Mononuclear cell (primary cell): ENCODE data around the gene AMMECR1. TPM values are rescaled to one million over a fixed set of nuclear protein-coding genes. Genes with fewer than 3 reads are reported as not detected.

Experiments
- H3K27me3 ChIP-seq: 2 replicates; pipeline ENCODE4 v1.6.0; 2011; ENCODE audit warnings: low read length, control low read depth; ENCODE audit not compliant: insufficient read depth
- H3K4me1 ChIP-seq: 2 replicates; pipeline ENCODE4 v1.5.1; 2011; ENCODE audit warnings: mild to moderate bottlenecking, low read length, control low read depth; ENCODE audit not compliant: insufficient read depth
- H3K4me3 ChIP-seq: 2 replicates; pipeline ENCODE4 v1.5.1; 2011; ENCODE audit warnings: mild to moderate bottlenecking, low read length, moderate library complexity
- H3K9me3 ChIP-seq: 2 replicates; pipeline ENCODE4 v1.5.1; 2011; ENCODE audit warnings: low read depth, mild to moderate bottlenecking, control low read depth, low read length
- total RNA-seq: library from RNA; depleted of rRNA; stranded (reverse); fragments of >200 nt; gene quantifications from one replicate; pipeline ENCODE4 v1.2.3, GENCODE V29; 2012

AMMECR1 gene
- total RNA-seq, 1 donor = 14.1 TPM

DNA sequence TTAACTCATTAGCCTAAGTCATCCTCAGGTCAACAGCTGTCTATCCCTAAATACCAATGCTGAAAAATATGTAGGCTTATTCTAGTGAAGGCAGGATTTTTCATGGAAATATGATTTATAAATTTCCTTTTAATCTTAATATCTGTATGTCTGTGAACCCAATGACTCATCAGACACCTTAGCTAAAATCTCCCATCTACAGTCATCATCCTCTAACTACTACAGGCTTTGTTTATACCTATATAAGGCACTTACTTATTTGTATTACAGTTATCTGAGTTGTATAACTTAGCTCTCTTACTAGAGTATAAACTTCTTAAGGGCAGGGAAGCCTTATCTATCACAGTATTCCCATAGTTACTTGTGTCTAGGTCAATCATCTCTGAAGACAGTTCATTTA lies 24.2 kb downstream of the AMMECR1 start:
- Histone ChIP-seq H3K4me3 (no peak overlapping the region), H3K4me1 (no peaks in the 10 kb centered on the region), H3K27me3 (no peaks in the 10 kb centered on the region), H3K9me3 (peaks cover 7% of the 10 kb centered on the region)

DNA sequence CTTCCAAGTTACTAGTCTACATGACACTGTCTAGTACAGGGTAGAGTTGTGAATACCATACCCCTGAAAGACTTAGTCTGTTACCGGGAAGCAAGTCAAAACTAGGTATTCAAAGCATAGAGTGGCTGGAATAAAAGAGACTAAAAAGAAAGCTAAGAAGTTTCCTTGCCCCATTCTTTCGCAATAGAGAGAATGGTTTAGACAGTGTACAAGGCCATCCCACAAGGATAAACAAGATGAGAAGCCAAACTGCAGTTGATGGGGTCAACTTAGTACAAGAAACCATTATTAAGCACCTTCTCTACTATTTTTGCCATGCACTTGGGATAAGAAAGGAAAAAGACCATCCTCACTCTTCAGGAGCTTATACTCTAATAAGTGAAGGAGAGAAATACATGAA lies 30.3 kb downstream of the AMMECR1 start:
- Histone ChIP-seq H3K4me1 (no peaks in the 10 kb centered on the region), H3K9me3 (no peaks in the 10 kb centered on the region), H3K4me3 (no peak overlapping the region), H3K27me3 (no peaks in the 10 kb centered on the region)

DNA sequence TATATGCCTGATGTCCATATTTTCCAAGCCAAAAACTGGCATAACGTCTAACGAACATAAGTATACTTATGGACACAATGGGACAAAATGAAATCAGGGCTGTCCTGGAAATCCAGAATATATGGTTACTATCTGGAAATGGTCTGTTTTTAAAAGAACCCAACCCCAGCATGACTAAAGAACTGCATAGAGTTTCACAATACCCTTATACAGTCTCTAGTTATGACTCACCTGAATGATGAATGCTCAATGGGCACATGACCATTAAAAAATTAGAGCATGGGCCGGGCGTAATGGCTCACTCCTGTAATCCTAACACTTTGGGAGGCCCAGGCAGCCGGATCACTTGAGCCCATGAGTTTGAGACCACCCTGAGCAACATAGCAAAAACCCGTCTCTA lies 31.8 kb downstream of the AMMECR1 start:
- Histone ChIP-seq H3K27me3 (no peaks in the 10 kb centered on the region), H3K4me1 (no peaks in the 10 kb centered on the region), H3K9me3 (no peaks in the 10 kb centered on the region), H3K4me3 (no peak overlapping the region)

DNA sequence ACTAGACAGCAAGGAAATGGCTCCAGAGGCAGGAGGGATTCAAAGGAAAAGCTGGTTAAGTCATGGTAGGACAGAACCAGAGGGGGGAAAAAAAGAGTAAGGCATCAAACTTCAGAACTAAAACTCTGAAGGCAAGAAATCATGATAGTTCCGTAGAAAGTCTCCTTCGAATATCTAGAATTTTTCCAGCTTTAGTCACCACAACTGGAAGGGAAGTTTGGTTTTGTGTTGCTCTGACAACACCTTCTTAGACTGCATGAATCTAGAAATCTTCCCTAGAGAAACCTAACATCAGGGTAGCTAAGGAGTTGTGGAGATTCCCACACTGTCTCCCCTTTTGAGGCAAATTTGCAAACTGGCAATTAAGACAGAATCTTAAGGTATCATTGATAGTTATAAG lies 33.7 kb downstream of the AMMECR1 start:
- Histone ChIP-seq H3K9me3 (no peaks in the 10 kb centered on the region), H3K4me3 (no peak overlapping the region), H3K4me1 (no peaks in the 10 kb centered on the region), H3K27me3 (no peaks in the 10 kb centered on the region)

DNA sequence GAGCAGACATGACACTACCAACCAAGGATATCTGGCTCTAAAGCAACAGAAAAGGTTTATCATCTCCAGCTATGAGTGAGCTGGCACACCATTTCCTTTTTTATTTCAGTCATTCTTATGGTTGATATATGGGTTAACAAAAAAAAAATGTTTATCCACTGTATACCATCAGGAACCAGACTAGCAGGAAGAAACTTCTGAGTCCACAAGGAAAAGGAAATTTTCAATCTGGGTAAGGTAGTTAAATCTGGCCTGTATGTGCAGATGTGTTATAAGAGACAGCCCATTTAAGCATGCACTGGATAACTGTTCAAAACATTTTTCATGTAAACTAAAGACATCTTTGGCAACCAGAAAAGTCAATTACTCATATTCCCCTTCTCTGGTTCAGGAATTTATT lies 35.0 kb downstream of the AMMECR1 start:
- no peaks in the 10 kb centered on the region for H3K27me3 ChIP-seq
- no peak overlapping the region for H3K4me3 ChIP-seq
- no peaks in the 10 kb centered on the region for H3K9me3 ChIP-seq
- no peaks in the 10 kb centered on the region for H3K4me1 ChIP-seq

DNA sequence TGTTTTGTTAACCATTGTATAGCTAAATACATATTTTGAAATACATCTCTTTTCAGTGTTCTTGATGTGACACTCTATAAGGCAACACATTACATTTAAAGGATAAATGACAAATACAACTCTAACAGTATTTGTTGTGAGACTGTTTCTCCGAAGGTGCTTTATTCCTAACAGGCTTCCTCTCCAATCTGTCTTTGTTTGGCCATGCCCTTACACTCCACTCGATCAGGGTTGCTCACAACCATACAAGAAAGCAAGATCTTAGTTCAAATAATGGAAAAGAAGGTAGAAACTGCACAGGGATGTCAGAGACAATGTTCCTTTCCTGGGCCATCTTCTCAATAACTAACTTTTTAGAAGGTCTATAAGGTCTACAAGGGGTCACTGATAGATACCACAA lies 36.5 kb downstream of the AMMECR1 start:
- Histone ChIP-seq H3K4me1 (no peaks in the 10 kb centered on the region), H3K4me3 (no peak overlapping the region), H3K27me3 (no peaks in the 10 kb centered on the region), H3K9me3 (no peaks in the 10 kb centered on the region)

DNA sequence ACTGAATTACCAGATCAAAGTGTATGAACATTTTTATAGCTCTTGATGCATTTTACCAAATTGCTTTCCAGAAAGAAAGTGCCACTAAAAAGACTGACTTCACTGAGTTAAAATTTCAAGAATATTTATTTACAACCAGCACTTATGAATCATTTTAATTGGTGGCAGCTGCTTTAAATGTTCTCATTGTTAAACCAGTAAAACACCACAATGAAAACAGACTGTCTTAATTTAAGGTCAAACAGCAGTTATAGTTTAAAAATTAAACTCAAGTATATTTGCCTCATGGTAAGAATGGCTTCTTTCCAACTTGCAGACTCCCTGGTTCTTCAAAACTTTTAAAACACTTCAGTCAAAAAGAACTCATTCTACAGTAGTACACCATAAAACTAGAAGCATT lies 36.9 kb downstream of the AMMECR1 start:
- Histone ChIP-seq H3K27me3 (no peaks in the 10 kb centered on the region), H3K9me3 (no peaks in the 10 kb centered on the region), H3K4me3 (no peak overlapping the region), H3K4me1 (no peaks in the 10 kb centered on the region)

DNA sequence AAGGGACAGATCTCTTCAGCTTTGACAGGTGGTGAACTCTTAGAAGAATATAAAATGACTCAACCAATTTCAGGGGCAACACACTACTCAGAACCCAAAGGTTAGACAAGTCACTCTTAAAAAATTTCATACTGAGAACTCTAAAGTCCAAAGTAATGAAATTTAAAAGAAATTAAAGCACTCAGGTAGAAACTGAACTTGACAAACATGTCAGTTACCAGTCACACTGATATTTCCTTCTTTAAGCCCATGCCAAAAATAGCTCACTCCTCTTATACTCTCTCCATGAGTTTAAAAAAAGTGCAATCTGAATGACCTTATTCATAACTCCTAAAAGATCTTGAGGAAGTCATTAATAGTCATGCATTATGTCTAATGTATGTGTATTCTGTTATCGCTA lies 40.3 kb downstream of the AMMECR1 start:
- H3K9me3 ChIP-seq = no peaks in the 10 kb centered on the region
- H3K27me3 ChIP-seq = no peaks in the 10 kb centered on the region
- H3K4me1 ChIP-seq = no peaks in the 10 kb centered on the region
- no peak overlapping the region for H3K4me3 ChIP-seq

DNA sequence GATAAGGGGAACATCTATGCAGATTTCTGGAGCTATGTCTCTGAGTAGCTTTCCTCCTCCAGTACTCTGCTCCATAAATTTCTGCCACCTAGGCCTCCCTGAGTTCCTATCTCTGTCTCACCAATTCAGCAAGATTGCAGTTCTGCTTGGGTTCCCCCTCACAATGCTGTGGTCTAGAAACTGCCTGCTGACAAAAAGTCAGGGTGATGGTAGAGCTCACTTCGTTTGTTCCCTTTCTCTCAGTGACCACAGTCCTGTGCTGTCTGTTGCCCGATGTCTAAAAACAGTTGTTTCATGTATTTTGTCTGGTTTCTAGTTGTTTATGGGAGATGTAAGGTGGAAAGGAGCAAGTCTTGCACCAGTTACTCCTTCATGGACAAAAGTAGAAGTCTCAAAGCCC lies 41.1 kb downstream of the AMMECR1 start:
- Histone ChIP-seq H3K9me3 (no peaks in the 10 kb centered on the region), H3K27me3 (no peaks in the 10 kb centered on the region), H3K4me3 (no peak overlapping the region), H3K4me1 (no peaks in the 10 kb centered on the region)

DNA sequence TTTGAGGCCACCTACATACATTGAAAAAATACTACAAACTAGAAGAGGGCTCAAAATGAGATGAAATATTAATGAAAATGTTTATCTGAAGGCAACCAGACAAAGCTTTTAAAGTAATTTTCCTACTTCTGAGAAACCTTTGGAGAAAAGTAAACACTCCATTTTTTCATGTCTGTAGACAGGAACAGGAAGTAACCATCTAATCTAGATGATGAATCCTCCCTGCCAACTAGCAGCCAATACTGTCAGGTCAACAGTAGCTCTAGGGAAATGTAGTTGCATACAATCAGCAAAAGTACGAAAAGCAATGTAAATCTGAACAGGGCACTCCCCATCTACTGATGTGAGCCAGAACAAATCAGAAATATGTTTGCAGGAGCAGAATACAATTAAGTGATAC lies 49.0 kb downstream of the AMMECR1 start:
- H3K27me3 ChIP-seq = no peaks in the 10 kb centered on the region
- H3K4me1 ChIP-seq = peaks cover 4% of the 10 kb centered on the region
- H3K9me3 ChIP-seq = no peaks in the 10 kb centered on the region
- no peak overlapping the region for H3K4me3 ChIP-seq

DNA sequence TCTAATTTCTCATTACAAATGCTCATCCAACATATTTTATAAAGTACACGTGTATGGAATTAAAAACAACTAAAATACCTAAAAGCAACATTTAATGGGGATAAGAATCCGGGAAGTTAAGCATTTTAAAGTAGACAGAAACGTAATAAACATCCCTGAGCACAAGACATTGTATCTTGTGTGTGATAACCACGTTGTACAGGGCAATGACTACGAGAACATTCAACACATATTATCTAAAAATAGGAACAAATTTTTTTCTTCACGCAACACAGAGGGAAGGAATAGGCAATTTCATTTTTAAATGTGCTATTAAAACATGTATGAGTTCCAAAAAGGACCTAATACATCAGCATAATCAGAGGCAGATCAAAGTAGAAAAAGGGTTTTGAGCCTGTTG lies 49.5 kb downstream of the AMMECR1 start:
- no peaks in the 10 kb centered on the region for H3K27me3 ChIP-seq
- H3K4me1 ChIP-seq = peaks cover 4% of the 10 kb centered on the region
- H3K9me3 ChIP-seq = no peaks in the 10 kb centered on the region
- no peak overlapping the region for H3K4me3 ChIP-seq

DNA sequence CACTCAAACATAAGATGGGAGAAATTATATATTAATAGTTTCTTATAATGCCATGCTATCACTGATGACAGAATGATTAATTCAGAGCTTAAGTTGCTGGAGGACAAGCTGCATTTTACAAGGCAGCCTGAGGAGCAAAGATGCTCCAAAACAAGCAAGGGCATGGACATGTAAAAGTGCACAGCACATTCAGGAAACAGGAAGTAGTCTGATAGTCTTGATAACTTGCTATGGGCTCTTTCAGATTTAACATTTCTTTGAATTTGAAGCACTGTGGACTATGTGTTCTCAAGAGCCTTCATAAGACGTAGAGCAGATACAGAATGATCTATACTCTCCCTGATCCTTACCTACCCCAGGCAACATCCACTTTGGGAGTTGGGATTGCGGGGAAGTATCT lies 50.0 kb downstream of the AMMECR1 start:
- Histone ChIP-seq H3K27me3 (no peaks in the 10 kb centered on the region), H3K4me3 (no peak overlapping the region), H3K4me1 (peaks cover 4% of the 10 kb centered on the region), H3K9me3 (no peaks in the 10 kb centered on the region)

DNA sequence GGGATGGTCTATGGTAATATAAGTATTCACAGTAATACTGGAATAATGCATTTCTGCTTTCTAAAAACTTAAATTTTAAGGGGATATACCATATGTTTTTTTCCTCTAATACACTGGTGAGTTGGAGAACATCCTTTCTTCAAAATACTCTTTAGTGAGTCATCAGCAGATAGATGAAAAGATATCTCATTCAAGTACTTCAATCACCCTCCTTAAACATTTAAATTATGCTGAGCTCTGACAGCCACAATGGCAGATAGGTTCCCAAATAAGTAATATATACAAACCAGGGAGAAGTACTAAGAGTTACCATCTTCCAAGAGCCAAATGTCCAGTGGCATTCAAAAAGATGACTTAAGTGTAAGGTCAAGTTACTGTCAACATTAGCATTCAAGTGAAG lies 52.2 kb downstream of the AMMECR1 start:
- no peak overlapping the region for H3K4me3 ChIP-seq
- peaks cover 4% of the 10 kb centered on the region for H3K4me1 ChIP-seq
- no peaks in the 10 kb centered on the region for H3K27me3 ChIP-seq

DNA sequence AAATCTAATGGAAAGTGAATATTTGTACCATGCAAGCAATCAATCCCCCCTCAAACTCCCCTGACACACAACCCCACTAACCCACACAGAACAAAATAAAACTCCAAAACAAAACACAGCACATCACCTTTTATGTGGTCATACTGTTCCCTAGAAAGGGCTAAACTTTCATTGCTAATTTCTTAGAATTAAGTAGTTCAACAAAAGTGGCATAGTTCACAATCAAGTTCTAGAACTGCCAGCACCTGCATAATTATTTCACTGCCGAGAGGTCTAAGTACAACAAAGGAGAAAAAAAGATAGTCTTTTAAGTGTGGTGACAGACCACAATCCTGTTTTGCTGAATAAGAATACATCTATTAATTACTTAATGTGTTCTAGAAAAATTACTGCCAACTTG lies 58.8 kb downstream of the AMMECR1 start:
- Histone ChIP-seq H3K9me3 (no peaks in the 10 kb centered on the region), H3K4me3 (no peak overlapping the region), H3K4me1 (no peaks in the 10 kb centered on the region), H3K27me3 (no peaks in the 10 kb centered on the region)

More for the DNA sequence above, 52.2 kb downstream of the AMMECR1 start:
- no peaks in the 10 kb centered on the region for H3K9me3 ChIP-seq

DNA sequence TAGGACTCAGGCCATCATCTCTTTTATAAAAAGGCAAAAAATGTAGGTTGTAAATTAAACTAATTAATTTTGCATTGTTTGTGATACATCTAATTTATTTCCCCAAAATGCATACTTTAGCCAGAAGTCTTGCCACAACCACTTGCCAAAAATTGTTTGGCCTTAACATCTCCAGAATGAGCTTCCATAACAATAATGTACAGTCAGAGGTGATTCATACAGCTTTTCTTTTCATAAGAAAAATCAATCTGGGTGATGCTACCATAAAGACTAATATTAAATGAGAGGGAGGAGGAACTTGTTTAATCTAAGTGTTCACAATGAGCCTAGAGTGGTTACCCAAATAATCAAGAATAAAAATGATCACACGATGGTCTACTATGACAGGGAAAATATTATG lies 59.3 kb downstream of the AMMECR1 start:
- Histone ChIP-seq H3K4me1 (no peaks in the 10 kb centered on the region), H3K4me3 (no peak overlapping the region), H3K27me3 (no peaks in the 10 kb centered on the region), H3K9me3 (no peaks in the 10 kb centered on the region)

DNA sequence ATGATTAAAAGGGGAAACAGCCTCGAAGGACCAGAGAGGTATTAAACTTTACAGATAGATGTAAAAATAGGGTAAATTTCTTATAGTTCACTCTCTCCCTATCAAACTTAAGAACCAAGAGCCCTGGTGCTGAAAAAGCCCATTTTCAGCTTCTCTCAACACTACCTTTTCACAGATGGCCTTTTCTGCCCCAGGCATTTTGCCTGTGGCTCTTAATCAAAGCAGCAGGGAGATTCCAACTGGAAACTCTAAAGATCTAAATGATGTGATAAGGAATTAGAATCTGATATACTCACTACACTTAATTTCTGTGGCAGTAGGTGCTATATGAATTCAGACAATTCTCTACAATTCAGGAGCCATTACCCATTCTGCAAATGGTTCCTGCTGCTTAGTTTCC lies 60.0 kb downstream of the AMMECR1 start:
- H3K4me1 ChIP-seq = no peaks in the 10 kb centered on the region
- no peak overlapping the region for H3K4me3 ChIP-seq
- H3K27me3 ChIP-seq = no peaks in the 10 kb centered on the region
- no peaks in the 10 kb centered on the region for H3K9me3 ChIP-seq

DNA sequence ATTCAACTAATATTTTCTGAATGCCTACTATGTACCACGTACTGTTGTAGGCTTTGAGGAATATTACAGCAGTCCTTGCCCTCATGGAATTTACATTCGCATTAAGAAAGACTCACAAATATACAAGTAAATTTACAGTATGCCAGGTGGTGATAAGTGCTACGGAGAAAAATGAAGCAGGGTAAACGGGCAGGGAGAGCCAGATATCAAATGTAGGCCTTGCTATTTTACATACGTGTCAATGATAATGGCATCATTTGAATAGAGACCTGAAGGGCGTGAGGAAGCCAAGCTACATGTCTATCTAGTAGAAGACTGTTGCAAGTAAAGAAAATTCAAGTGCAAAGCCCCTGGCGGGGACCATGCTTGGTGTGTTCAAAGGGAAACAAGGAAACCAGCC lies 65.2 kb downstream of the AMMECR1 start:
- Histone ChIP-seq H3K4me1 (no peaks in the 10 kb centered on the region), H3K4me3 (no peak overlapping the region), H3K9me3 (no peaks in the 10 kb centered on the region), H3K27me3 (no peaks in the 10 kb centered on the region)
